ENCODE measurements around the gene KCNQ4.

GRCh38 chr1:40746344-40747090 is 37.1 kb upstream of the KCNQ4 start:
- TF ChIP-seq CTCF (conservative IDR thresholded peaks at IDR 0.05; ENCODE audit: low read depth in 2 of 2) (no peak), EZH2 (IDR thresholded peaks at IDR 0.05; ENCODE audit: low read depth, unreplicated experiment) (no peak), EZH2phosphoT487 (IDR thresholded peaks at IDR 0.05; ENCODE audit: unreplicated experiment) (no peak), POLR2AphosphoS5 (IDR thresholded peaks at IDR 0.05; ENCODE audit: low read depth) (no peak)

Measured in GM23338 (cell line).